Lower leg skin (tissue), 4 donors: ENCODE data around the gene PCDH15. TPM values are rescaled to one million over a fixed set of nuclear protein-coding genes. Genes with fewer than 3 reads are reported as not detected.

ENCODE experiments used
- DNase-seq, 2 donors: peaks; one replicate each; pipeline ENCODE4 v3.0.0-alpha.2; 2019; ENCODE audit warnings: low spot score in 2 of 2
- H3K4me3 ChIP-seq: fragments of 200-600 bp; sonication (generic); 2 replicates; pipeline ENCODE4 v1.5.1; 2017; ENCODE audit warnings: mild to moderate bottlenecking, low read depth; ENCODE audit not compliant: poor library complexity, severe bottlenecking
- POLR2A ChIP-seq, 2 donors: fragments of 450-650 bp; IDR thresholded peaks; one replicate each; pipeline ENCODE4 v1.6.1; 2016 to 2017; ENCODE audit warnings: antibody characterized with exemption in 2 of 2, mild to moderate bottlenecking in 1 of 2, moderate library complexity in 1 of 2
- WGBS, 2 donors: methylation state at CpG; one replicate each; pipeline ENCODE4 v1.1.5; 2018; 5-methylcytosine and 5-hydroxymethylcytosine counted together
- intact Hi-C: fragments of 100-400 bp; cut with DNase I; formaldehyde crosslinking; loops from one replicate; pipeline ENCODE4 v1.15.0; 2023; ENCODE audit warnings: low total_unique reads
- total RNA-seq, 4 donors: library from RNA; depleted of rRNA; stranded (reverse); fragments of >200 nt; gene quantifications; one replicate each; pipeline ENCODE4 v1.1.0, GENCODE V29; 2016
- TF ChIP-seq, protein P1 (sequence below), 3 donors: fragments of 450-650 bp; IDR thresholded peaks; one replicate each; pipeline ENCODE4 v1.5.1; 2016; ENCODE audit warnings: antibody characterized with exemption in 3 of 3, mild to moderate bottlenecking in 3 of 3, moderate library complexity in 2 of 3

PCDH15 gene
- total RNA-seq, 4 donors from 2014 or later: not detected

- H3K4me3 ChIP-seq: no peak overlapping the region
- intact Hi-C loops: no loop called here
- no peak for DNase-seq
- WGBS, 2 donors: 59 to 65% methylated on average over 7 of the region's 7 CpGs
- TF ChIP-seq, protein P1, sequence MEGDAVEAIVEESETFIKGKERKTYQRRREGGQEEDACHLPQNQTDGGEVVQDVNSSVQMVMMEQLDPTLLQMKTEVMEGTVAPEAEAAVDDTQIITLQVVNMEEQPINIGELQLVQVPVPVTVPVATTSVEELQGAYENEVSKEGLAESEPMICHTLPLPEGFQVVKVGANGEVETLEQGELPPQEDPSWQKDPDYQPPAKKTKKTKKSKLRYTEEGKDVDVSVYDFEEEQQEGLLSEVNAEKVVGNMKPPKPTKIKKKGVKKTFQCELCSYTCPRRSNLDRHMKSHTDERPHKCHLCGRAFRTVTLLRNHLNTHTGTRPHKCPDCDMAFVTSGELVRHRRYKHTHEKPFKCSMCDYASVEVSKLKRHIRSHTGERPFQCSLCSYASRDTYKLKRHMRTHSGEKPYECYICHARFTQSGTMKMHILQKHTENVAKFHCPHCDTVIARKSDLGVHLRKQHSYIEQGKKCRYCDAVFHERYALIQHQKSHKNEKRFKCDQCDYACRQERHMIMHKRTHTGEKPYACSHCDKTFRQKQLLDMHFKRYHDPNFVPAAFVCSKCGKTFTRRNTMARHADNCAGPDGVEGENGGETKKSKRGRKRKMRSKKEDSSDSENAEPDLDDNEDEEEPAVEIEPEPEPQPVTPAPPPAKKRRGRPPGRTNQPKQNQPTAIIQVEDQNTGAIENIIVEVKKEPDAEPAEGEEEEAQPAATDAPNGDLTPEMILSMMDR (IDR thresholded peaks at IDR 0.05): no peak
- TF ChIP-seq POLR2A (IDR thresholded peaks at IDR 0.05): no peak
Measured at GRCh38 chr10:53904506-53905241, 896.4 kb downstream of the PCDH15 start.

DNA sequence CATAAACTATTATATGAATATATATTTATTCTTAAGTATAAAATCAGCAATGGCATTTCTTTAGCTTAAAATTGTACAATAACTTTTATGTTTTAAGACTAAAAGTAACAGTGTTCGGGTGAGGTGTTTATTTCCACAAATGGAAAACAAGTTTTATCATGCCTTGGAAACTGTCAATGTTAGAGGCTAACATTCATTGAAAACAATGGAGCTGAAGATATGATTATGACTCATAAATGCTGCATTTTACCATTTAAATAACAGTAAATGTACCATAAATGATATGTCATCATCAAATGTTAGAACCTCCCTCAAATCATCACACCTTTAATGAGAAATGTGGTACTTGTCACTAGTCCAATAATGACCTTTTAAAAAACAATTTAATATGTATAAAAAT lies 897.3 kb downstream of the PCDH15 start:
- no peak overlapping the region for H3K4me3 ChIP-seq
- WGBS, 2 donors: 45 to 67% methylated on average over 1 of the region's 1 CpG
- intact Hi-C loops: no loop called here
- TF ChIP-seq, protein P1 (IDR thresholded peaks at IDR 0.05): no peak
- TF ChIP-seq POLR2A (IDR thresholded peaks at IDR 0.05): no peak
- no peak for DNase-seq

GRCh38 chr10:53899463-53900160 lies 901.4 kb downstream of the PCDH15 start:
- no peak overlapping the region for H3K4me3 ChIP-seq
- intact Hi-C loops: no loop called here
- WGBS, 2 donors: 47 to 61% methylated on average over 5 of the region's 5 CpGs
- no peak for DNase-seq
- TF ChIP-seq, protein P1 (IDR thresholded peaks at IDR 0.05): no peak

GRCh38 chr10:53898532-53898931 lies 902.5 kb downstream of the PCDH15 start:
- TF ChIP-seq, protein P1 (IDR thresholded peaks at IDR 0.05): no peak
- TF ChIP-seq POLR2A (IDR thresholded peaks at IDR 0.05): no peak
- intact Hi-C loops: no loop called here
- DNase-seq: no peak
- WGBS, 2 donors: 27% methylated on average over 1 of the region's 1 CpG
- no peak overlapping the region for H3K4me3 ChIP-seq

GRCh38 chr10:53894145-53894544 lies 906.9 kb downstream of the PCDH15 start:
- intact Hi-C loops: no loop called here
- TF ChIP-seq, protein P1 (IDR thresholded peaks at IDR 0.05): no peak
- TF ChIP-seq POLR2A (IDR thresholded peaks at IDR 0.05): no peak
- WGBS, 2 donors: 46 to 49% methylated on average over 5 of the region's 5 CpGs
- no peak for DNase-seq
- H3K4me3 ChIP-seq: no peak overlapping the region
